GM04504 (cell line): Measurements from ENCODE around the gene POLR2H.

Source experiments
- DNase-seq: peaks from one replicate; pipeline ENCODE4 v3.0.0-alpha.2; 2012; ENCODE audit warnings: low read depth

POLR2H gene

DNA sequence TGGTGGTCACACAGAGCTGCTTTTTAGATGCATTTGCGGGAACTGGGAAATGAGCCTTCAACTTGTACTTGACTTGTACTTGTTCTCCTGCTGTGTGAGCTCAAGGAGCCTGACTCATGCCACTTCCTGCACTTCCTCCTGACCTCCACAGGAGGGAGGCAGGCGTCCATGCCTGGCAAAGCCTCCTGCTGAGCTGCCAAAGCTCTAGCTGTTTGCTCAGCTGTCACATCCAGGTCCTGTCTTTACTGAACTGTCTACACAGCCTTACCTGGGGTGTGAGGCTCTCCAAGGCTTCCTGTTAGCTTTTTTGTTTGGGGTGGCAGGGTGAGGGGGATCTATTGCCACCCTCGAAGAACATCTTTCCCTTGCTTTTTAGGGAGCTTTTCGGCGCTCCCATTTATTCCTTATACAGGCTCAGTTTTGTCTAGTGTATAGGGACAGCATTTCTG lies 10.1 kb downstream of the POLR2H start:
- DNase-seq: peak; percentile 74

DNA sequence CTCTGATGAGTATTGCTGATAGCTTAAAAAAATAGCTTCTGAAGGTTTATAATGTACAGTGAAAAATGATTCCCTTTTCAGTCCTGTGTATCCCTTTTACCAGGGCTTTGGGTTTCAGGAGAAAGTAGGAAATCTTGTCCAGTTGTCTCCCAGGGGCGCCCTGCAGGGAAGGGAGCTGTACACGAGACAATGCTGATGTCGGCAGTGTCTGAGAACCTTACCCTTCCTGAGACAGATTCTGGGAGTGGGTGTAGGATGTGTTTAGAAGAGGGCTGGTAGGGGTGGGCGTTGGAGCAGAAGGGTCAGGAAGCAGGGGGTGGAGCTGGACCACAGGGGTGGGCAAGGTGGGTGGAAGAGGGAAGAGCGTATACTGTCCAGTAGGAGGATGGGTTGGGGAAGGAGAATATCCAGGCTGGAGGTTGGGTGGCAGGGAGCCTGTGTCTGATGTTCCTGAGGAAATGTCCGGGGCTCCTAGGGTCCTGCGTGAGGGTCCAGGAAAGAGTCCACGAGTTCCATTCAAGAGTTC lies 10.8 kb downstream of the POLR2H start:
- no peak for DNase-seq

DNA sequence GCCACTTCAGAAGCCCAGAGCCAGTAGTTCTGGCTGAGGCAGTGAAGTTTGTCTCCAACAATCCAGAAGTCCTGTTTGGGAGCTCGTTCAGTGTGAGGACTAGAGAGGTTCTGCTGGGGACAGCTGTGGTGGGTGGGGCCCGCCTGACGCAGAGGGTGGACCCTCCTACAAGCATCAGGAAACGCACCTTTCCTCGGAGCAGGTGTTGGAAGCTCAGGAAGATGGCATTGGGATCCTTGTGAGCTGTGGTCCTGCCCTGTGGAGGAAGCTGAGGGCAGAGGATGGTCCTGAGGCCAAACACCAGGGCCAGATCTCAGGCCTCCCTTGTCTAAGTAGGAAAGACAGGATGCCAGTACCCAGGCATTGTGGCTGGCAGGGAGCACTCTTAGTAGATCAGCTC lies 11.4 kb downstream of the POLR2H start:
- no peak for DNase-seq

DNA sequence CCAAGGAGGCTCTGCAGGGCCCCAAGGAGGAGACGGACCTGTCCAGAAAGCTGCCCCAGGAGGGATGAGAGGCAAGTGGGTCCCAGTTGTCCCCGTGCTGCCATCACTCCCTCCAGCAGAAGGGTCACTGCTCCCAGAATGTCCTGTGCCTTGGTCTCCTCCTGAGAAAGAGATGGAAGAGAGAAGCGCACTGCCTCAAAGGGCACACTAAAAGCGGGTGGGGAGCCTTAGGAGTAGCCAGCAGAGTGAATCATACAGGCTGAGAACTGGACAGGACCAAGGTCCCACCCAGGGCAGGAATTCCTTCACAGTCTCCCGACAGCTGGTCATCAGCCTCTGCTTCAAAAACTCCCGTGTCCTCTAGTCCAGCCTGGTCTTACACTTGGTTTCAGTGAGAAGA lies 11.9 kb downstream of the POLR2H start:
- DNase-seq: no peak

DNA sequence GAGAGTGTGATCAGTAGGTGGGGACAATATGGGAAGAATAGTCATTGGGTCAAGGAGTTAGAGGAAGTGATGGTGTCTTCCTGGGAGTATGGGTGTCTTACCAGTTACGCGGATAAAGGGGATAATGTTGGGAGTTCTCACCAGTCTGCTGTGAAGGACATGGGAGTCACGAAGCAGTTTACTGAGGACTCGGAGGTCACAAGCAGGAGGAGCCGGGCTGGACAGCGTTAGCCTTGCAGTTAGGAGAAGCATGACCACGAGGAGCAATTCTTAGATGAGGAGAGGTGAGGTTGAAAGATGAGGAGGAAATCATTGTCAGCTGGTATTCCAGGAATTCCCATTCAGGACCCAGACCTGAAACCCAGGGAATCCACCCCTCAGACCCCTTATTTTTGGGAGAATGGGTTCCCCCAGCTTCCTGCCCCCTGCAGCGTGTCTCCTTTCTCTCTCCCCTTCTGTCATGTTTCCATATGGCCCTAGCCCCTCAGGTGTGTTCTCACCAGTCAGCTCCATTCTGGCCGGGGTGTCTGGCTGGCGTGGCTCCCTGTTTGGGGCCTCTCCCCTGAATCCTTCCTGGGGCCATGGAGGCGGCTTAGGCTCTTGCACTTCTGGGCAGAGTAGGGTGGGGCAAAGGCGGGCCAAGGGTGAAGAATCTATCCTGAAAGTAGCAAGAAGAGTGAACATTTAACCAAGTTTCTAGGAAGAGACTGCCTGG lies 14.4 kb downstream of the POLR2H start:
- no peak for DNase-seq

DNA sequence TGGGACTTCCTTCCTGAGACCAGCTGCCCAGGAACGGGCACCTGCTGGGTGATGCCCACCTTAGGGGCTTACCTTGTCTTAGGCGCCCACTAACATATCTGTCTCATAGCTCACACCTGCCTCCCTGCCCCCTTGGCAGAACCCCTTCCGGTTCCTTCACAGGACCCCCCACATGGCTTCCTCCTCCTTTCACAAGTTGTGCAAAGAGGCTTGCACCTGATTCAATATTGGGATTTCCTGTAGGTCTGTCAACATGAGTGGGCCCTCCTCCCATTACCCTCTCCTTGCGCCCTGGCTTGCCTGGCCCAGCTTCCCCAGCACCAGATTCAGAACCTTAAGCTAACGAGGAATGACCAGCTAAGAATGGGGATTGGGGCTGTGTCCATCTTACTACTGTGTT lies 15.9 kb downstream of the POLR2H start:
- no peak for DNase-seq

DNA sequence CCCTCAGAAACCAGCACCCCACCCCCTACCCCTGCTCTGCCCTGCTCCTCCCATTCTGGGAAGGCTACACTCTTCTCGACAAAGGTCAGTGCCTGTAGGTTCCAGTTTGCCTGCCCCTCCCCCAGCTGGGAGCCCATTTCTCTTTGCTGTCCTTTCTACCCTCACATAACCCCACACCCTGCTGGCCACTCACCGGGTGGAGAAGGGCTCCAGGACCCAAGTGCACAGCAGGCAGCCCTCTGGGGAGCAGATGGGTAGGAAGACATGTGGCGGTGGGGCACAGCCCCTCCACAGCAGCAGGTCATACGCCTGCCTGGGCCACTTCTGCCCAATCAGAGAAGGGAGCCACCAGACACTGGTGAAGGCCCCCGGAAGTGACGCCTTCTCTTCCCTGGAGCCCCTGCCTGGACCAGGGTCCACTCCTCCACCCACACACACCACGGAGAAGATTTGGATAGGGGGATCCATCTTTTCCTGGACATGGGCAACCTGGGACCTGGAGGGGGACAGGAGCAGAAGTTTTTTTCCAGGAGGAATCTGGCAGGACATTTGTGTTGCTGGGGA lies 16.5 kb downstream of the POLR2H start, which contains the start of gene THPO:
THPO (minus strand) TSS at position 326 of the 564 bp plus-strand sequence. CDS start 1,948 bp downstream, outside the sequence.
- DNase-seq: no peak

DNA sequence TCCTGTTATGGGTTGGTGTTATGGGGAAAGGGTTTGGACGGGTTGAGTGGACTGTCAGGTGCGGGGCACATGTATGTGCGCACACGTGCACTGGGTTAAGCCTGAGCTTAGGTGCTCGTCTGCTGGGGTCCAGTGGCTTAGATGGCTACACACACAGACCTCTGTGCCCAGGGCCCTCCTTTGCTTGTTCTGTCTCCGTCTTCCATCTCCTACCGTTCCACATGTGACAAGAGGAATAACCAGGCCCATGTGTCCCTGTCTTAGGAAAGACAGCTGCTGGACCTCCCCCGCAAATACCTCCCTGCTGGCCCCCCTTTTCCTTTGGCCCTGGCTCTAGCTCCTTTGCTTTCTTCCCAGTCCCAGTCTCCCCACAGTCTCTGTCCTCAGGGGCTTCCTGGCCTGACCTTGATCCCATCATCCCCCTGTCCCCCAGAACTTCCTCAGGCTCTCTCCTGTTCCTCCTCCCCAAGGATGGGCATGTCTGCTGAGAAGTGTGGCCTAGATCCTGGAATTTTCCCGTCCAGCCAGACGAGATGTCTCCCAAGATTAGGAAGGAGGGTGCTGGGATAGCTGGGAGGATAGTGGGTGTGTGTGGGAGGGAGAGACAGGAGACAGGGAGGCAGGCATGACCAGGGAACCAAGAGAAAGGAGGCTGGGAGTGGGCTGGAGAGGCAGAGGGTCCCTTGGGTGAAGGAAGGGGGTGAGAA lies 17.3 kb downstream of the POLR2H start:
- DNase-seq: no peak

DNA sequence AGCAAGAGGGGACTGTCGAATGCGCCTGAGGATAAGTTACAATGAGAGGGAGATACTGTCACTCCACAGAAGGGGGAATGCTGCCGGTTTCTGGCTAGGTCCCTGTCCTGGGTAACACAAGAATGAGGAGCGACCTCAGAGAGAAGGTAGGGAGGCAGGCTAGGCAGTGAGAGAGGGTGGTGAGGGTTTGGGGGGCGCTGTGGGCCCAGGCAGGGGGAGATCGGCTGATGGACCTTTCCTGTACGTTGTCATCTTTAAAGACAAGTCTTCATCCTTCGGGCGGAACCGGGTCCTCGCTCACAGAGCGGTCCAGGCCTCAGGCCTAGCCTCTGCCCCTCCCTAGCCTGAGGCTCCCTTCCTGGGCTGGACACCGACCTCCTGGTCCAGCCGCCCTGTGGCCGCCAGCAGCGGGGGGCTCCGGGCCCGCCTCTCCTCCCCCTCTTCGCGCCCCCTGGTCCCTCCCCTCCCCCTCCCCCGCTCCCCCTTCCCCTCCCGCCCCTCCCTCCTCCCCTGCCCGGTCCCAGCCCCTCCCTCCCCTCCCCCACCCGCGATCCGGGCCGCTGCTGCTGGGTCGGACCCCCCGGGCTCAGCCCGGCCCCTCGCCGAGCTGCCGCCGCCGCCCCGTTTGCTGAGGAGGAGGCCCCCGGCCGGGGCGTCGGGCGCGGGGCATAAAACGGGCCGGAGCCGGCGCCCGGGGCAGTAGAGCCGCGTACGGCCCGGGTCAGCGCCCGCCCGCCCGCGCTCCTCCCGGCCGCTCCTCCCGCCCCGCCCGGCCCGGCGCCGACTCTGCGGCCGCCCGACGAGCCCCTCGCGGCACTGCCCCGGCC lies 18.1 kb downstream of the POLR2H start, which contains the start of gene CHRD:
CHRD (plus strand) TSS at position 697 of the 827 bp plus-strand sequence. CDS start 265 bp downstream, outside the sequence.
- no peak for DNase-seq

DNA sequence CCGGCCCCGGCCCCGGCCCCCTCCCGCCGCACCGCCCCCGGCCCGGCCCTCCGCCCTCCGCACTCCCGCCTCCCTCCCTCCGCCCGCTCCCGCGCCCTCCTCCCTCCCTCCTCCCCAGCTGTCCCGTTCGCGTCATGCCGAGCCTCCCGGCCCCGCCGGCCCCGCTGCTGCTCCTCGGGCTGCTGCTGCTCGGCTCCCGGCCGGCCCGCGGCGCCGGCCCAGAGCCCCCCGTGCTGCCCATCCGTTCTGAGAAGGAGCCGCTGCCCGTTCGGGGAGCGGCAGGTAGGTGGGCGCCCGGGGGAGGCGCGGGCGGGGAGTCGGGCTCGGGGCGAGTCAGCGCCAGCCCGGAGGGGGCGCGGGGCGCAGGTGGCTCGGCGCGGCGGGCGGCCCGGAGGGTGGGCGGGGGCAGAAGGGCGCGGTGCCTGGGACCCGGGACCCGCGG lies 18.7 kb downstream of the POLR2H start:
- DNase-seq: no peak

DNA sequence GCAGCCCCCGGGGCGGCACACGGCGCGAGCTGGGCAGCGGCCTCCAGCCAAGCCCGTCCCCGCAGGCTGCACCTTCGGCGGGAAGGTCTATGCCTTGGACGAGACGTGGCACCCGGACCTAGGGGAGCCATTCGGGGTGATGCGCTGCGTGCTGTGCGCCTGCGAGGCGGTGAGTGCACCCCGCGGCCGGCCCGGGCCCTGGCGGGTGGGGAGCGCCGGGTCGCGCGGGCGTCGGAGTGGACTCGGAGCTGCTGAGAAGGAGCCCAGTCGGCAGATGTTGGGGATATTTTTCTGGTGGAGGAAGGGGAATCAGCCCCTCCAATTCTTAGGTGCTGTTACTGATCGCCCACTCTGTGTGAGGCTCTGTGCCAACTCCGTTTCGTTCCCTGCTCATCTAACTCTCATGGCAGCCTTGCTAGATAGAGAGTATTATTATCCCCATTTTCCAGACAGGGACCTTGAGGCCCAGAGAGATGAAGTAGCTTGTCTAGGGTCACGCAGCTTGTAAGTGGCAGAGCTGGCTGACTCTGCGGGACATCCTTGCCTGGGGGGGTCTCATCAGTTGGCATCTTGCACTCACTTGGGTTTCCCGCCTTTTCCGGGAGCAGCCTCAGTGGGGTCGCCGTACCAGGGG lies 19.2 kb downstream of the POLR2H start:
- no peak for DNase-seq

DNA sequence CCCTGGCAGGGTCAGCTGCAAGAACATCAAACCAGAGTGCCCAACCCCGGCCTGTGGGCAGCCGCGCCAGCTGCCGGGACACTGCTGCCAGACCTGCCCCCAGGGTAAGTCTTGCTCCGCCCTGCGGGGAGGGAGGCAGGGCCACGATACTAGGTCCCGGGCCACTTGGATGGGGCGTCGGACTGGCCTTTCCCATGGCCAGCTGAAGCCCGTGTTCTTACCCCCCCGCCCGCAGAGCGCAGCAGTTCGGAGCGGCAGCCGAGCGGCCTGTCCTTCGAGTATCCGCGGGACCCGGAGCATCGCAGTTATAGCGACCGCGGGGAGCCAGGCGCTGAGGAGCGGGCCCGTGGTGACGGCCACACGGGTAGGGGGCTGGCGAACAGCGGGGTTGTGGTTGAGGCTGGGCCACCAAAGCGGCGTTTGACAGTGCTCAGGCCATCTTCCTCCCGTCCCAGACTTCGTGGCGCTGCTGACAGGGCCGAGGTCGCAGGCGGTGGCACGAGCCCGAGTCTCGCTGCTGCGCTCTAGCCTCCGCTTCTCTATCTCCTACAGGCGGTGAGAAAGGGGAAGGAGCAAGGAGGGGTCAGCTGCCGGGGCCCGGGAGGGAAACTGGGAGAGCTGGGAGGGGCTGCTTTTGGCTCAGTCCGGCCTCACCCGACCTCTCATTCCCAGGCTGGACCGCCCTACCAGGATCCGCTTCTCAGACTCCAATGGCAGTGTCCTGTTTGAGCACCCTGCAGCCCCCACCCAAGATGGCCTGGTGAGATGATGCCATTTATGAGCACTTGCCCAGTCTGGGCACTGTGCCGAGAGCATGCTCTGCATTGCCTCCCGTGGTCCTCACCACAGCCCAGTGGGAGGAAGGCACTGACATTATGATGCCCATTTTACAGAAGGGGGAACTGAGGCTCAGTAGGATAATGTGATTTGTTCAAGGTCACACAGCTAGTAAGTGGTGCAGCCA lies 20.0 kb downstream of the POLR2H start:
- no peak for DNase-seq

DNA sequence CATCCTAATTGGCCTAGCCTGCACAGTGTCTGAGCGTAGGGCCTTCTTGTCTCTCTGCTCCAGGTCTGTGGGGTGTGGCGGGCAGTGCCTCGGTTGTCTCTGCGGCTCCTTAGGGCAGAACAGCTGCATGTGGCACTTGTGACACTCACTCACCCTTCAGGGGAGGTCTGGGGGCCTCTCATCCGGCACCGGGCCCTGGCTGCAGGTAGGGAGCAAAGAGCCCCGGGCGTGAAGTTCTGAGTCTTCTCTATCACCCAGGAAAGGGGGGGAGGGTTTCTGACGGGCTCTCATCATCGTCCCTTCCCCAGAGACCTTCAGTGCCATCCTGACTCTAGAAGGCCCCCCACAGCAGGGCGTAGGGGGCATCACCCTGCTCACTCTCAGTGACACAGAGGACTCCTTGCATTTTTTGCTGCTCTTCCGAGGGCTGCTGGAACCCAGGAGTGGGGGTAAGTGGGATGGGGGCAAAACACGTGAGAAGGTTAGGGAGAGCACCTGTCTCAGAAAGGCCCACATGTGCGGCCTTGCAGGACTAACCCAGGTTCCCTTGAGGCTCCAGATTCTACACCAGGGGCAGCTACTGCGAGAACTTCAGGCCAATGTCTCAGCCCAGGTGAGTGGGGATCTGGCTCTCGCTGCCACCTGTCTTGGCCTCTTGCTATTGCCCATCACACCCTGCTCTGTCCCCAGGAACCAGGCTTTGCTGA lies 21.0 kb downstream of the POLR2H start:
- DNase-seq: no peak

DNA sequence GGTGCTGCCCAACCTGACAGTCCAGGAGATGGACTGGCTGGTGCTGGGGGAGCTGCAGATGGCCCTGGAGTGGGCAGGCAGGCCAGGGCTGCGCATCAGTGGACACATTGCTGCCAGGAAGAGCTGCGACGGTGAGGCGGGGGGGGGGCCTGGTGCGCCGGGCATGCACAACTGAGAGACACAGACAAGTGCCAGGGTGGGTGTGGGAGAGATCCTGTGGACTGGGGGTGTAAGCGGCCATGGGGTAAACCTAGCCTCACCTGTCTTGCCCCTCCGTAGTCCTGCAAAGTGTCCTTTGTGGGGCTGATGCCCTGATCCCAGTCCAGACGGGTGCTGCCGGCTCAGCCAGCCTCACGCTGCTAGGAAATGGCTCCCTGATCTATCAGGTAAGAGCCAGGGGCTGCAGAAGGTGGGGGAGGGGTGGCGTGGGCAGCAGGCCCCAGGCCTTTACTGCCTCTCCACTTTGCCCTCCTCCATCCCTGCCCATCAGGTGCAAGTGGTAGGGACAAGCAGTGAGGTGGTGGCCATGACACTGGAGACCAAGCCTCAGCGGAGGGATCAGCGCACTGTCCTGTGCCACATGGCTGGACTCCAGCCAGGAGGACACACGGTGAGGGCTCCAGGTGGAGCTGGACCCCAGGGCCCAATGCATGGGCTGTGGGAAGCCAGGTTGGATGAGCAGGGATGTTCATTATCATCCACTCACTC lies 21.7 kb downstream of the POLR2H start:
- no peak for DNase-seq

DNA sequence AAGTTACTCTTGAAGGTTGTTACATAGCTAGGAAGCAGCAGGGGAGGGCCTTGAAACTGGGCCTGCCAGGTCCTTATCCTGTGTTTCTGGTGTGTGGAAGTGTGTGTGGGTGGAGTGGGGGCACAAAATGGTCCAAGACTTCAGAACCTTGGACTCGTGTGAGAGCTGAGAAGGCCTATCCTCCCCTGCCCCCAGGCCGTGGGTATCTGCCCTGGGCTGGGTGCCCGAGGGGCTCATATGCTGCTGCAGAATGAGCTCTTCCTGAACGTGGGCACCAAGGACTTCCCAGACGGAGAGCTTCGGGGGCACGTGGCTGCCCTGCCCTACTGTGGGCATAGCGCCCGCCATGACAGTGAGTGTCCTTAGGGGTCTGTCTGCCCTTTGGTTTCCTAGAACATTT lies 22.8 kb downstream of the POLR2H start:
- DNase-seq: no peak

DNA sequence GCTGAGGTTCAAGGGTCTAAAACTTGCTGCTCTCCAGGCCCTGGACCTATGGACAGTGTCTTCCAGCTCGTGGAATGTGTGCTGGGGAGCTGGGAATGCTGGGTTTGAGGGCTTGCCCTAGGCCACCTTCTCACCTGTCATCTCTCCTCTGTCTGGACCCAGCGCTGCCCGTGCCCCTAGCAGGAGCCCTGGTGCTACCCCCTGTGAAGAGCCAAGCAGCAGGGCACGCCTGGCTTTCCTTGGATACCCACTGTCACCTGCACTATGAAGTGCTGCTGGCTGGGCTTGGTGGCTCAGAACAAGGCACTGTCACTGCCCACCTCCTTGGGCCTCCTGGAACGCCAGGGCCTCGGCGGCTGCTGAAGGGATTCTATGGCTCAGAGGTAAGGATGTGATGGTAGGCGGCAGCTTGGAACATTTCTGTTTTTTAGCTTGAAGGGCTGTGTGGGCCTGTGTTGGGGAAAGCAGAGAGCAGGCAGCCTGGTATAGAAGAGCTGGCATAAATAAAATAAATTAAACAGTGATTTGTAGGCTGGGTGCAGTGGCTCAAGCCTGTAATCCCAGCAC lies 23.4 kb downstream of the POLR2H start:
- DNase-seq: no peak

DNA sequence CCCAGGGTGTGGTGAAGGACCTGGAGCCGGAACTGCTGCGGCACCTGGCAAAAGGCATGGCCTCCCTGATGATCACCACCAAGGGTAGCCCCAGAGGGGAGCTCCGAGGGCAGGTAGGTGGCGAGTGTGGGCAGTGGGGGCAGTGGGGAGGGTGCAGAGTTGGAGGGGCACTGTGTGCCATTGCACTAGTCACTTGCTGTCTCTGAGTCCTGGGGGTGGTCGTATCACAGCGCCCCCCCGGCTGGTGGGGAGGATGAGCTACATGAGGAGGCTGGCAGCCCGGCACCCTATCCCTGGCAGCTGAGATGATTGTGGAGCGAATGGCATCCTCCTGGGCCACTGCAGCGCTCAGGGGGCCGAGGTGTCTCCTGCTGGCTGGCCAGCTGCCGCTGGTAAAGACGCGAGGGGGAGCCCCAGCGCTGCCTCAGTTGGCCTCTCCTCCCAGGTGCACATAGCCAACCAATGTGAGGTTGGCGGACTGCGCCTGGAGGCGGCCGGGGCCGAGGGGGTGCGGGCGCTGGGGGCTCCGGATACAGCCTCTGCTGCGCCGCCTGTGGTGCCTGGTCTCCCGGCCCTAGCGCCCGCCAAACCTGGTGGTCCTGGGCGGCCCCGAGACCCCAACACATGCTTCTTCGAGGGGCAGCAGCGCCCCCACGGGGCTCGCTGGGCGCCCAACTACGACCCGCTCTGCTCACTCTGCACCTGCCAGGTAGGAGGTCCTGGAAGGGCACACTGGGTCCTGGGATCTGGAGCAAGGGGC lies 24.7 kb downstream of the POLR2H start:
- DNase-seq: no peak
